ENCODE results near the gene TRAPPC2B.

GRCh38 chr19:57362997-57363687, at the start of gene TRAPPC2B, which contains the start of gene ZNF547:
- TF ChIP-seq ZNF274 (IDR thresholded peaks at IDR 0.05; ENCODE audit: low read depth, low read length) (no peak), YY1 (IDR thresholded peaks at IDR 0.05; ENCODE audit: extremely low read depth, insufficient replicate concordance, low read depth, low read length) (peak; percentile 23), CTCF (IDR thresholded peaks at IDR 0.05 in 2 of 3, conservative IDR thresholded peaks at IDR 0.05 in 1 of 3; ENCODE audit: borderline replicate concordance in 1 of 3, insufficient read depth in 1 of 3, low read depth in 2 of 3, low read length in 2 of 3) (no peak), EZH2 (IDR thresholded peaks at IDR 0.05) (no peak), ELF1 (IDR thresholded peaks at IDR 0.05; ENCODE audit: borderline replicate concordance, low read depth) (peak; percentile 78), ZFX (IDR thresholded peaks at IDR 0.05) (no peak), POLR2AphosphoS5 (IDR thresholded peaks at IDR 0.05; ENCODE audit: low read depth, low read length) (peak; percentile 77), EZH2phosphoT487 (IDR thresholded peaks at IDR 0.05; ENCODE audit: borderline replicate concordance) (no peak), POLR2A (IDR thresholded peaks at IDR 0.05; ENCODE audit: borderline replicate concordance, extremely low read depth, insufficient read depth, insufficient read length) (peak; percentile 22), REST (IDR thresholded peaks at IDR 0.05; ENCODE audit: low read depth) (no peak), SP1 (IDR thresholded peaks at IDR 0.05; ENCODE audit: low read depth) (peak; percentile 87)

All from HCT116 (cell line).